ENCODE results near the gene TXNDC2.

TXNDC2 gene

DNA sequence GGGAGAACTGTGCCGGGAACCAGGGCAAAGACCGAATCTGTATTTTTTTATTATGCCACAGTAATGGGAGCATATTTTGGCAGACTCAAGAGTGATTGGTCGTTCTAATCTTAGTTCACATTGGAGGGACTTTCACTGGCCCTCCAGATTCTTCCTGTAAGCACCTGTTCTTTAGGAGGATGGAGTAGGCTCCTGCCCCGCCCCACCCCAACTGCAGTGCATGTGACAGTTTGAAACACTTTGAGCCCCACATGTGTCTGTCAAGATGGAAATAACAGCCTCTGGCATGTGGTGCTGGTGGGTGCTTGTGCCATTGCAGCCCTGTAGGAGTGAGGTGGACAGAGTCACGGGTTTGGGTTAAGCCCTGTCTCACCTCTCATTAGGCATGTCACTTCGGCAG, 43.3 kb upstream of the TXNDC2 start:
- TF ChIP-seq, protein P1, sequence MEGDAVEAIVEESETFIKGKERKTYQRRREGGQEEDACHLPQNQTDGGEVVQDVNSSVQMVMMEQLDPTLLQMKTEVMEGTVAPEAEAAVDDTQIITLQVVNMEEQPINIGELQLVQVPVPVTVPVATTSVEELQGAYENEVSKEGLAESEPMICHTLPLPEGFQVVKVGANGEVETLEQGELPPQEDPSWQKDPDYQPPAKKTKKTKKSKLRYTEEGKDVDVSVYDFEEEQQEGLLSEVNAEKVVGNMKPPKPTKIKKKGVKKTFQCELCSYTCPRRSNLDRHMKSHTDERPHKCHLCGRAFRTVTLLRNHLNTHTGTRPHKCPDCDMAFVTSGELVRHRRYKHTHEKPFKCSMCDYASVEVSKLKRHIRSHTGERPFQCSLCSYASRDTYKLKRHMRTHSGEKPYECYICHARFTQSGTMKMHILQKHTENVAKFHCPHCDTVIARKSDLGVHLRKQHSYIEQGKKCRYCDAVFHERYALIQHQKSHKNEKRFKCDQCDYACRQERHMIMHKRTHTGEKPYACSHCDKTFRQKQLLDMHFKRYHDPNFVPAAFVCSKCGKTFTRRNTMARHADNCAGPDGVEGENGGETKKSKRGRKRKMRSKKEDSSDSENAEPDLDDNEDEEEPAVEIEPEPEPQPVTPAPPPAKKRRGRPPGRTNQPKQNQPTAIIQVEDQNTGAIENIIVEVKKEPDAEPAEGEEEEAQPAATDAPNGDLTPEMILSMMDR (IDR thresholded peaks at IDR 0.05; ENCODE audit: unreplicated experiment in 3 of 3): no peak

DNA sequence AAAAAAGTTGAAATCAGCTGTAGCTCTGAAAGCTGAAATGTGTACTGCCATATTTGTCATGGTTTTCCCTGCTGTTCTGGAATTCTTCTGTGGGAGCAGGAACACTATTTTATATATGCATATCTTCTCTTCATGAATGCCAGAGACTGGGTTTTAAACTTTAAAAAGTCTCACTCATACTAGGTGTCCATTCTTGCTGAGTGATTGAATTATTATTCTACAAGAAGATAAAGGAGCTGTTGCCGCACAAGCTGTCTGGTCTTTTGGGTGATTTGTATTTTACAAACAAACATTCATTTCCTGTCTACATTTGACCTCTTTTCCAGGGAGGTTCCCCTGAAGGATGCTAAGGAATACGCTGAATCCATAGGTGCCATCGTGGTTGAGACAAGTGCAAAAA, 40.5 kb upstream of the TXNDC2 start:
- Mint-ChIP-seq H3K4me1 (peaks cover 43% of the 10 kb centered on the region), H3K36me3 (ENCODE audit: low read depth) (peaks cover 7% of the 10 kb centered on the region), H3K9me3 (no peaks in the 10 kb centered on the region), H3K4me3 (no peak overlapping the region), H3K27ac (no peak overlapping the region), H3K27me3 (ENCODE audit: low read depth) (peaks cover 3% of the 10 kb centered on the region)
- TF ChIP-seq, protein P1 (IDR thresholded peaks at IDR 0.05; ENCODE audit: unreplicated experiment in 3 of 3): no peak

More for the DNA sequence above, 43.3 kb upstream of the TXNDC2 start:
- H3K27me3 Mint-ChIP-seq (ENCODE audit: low read depth): peaks cover 3% of the 10 kb centered on the region
- no peak overlapping the region for H3K27ac Mint-ChIP-seq
- peaks cover 43% of the 10 kb centered on the region for H3K4me1 Mint-ChIP-seq
- no peak overlapping the region for H3K4me3 Mint-ChIP-seq
- H3K9me3 Mint-ChIP-seq: no peaks in the 10 kb centered on the region
- peaks cover 3% of the 10 kb centered on the region for H3K36me3 Mint-ChIP-seq (ENCODE audit: low read depth)

DNA sequence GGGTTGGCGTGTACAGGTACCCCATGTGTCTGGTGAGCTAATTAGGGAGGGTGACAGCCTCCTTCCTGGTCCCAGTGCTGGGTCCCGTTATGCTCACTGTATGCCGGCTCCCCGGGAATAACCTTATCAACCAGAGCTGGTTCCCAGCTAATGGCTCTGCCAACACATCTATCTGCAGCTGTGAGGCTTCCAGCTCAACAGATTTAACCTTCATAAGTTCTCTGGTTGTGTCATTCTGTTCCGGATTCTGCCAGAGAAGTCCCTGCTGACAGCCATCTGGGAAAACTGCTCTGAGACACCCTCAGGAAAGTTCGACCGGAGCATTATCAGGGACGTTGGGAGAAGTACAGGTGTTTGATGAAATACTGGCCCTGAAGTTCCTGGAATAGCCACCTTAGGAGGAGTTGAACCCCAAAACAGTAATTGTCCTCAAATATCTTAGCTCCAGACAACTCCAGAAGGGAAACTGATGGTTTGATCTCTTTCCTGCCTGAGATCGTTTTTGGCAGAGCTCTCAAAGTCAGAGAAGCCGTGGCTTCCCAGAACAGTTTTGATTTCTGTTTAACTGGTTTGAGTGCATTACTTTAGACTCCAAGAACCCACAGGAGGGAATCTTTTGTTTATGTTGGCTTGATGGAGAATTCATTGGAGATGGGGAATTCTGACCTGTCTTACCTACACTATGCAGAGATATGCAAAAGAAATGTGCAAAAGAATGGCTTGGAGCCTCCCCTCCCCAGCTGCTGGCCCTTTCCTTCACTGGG, 39.4 kb upstream of the TXNDC2 start:
- Mint-ChIP-seq H3K4me1 (peaks cover 43% of the 10 kb centered on the region), H3K4me3 (no peak overlapping the region), H3K9me3 (no peaks in the 10 kb centered on the region), H3K36me3 (ENCODE audit: low read depth) (peaks cover 7% of the 10 kb centered on the region), H3K27me3 (ENCODE audit: low read depth) (peaks cover 3% of the 10 kb centered on the region), H3K27ac (peak overlapping the region in 1 of 3 experiments; percentile 28)
- TF ChIP-seq, protein P1 (IDR thresholded peaks at IDR 0.05; ENCODE audit: unreplicated experiment in 3 of 3): no peak

DNA sequence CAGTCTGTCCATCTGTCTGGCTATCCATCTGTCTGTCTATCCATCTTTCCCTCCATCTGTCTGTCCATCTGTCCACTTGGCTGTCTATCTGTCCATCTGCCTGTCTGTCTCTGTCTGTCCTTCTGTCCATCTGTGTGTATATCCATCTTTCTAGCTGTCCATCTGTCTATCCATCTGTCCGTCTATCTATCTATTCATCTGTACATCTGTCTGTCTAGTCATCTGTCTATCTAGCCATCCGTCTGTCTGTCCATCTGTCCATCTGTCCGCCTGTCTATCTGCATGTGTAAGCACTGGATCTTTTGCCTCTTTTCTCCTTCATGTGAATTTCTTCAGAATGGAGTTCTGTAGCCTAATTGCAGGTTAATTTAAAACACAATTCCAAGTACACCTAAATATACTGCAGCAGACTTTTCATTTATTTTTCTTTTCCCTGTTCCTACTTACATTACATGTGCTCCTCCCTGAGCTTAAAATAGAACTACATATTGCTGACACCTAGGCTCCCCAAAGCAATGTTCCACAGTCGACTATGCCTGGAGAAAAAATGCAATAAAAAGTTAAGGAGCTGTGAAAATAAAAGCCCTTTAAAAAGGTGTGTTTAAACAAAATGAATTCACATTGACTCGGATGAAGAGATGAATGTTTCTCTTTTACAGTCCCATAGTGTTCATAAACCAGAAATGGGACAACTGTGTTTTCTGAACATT, 37.4 kb upstream of the TXNDC2 start:
- Mint-ChIP-seq H3K4me3 (no peak overlapping the region), H3K27ac (peak overlapping the region in 2 of 3 experiments; percentile 32 to 48), H3K4me1 (peaks cover 40% of the 10 kb centered on the region), H3K27me3 (ENCODE audit: low read depth) (peaks cover 3% of the 10 kb centered on the region), H3K9me3 (no peaks in the 10 kb centered on the region), H3K36me3 (ENCODE audit: low read depth) (peaks cover 7% of the 10 kb centered on the region)
- TF ChIP-seq, protein P1 (IDR thresholded peaks at IDR 0.05; ENCODE audit: unreplicated experiment in 3 of 3): no peak

DNA sequence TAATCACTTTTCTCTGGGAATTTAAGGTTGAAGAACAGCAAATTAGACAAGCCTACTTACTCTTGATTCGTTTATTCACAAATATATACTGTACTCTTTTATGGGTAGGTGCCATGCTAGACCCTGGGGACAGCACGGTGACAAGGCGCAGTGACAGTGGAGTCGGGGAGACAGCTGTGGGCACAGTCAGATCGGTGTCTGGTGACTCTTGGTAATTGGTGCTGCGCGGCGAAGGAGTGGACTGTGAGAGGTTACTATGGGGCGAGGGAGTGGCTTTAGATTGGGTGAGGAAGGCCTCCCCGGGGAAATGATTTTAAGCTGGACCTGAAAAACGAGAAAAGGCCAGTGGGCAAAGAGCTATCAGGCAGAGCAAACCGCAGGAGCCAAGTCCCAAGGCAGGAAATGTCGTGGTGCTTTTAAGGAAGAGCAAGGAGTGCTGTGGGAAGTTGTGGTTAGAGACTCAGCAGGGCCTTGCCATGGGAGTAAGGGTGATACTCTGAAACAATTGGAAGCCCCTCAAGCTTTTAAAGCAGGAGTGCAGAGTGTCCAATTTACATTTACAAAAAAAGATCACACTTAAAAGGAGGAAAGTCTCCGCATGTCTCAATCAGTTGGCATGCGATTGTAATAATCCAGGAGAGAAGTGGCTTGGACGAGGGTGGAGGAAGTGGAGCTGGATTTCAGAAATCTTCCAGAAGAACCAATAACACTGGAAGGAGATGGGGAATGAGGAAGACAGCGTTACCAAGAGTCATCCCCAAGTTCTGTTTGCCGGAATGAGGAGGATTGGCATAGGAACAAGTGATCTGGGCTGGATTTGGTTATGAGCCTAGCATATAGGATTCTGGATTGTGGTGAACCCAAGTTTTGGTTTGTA, 36.1 kb upstream of the TXNDC2 start:
- TF ChIP-seq, protein P1 (IDR thresholded peaks at IDR 0.05; ENCODE audit: unreplicated experiment in 3 of 3): no peak
- Mint-ChIP-seq H3K9me3 (peaks cover 2% of the 10 kb centered on the region), H3K27me3 (ENCODE audit: low read depth) (peaks cover 3% of the 10 kb centered on the region)

More for the DNA sequence above, 36.1 kb upstream of the TXNDC2 start:
- H3K27ac Mint-ChIP-seq: peak overlapping the region in 2 of 3 experiments; percentile 18 to 32
- H3K36me3 Mint-ChIP-seq (ENCODE audit: low read depth): peaks cover 4% of the 10 kb centered on the region
- H3K4me3 Mint-ChIP-seq: no peak overlapping the region
- H3K4me1 Mint-ChIP-seq: peaks cover 33% of the 10 kb centered on the region
